ENCODE data around the gene IRF2BP2. TPM values are rescaled to one million over a fixed set of nuclear protein-coding genes. Genes with fewer than 3 reads are reported as not detected.
"Not testable (repeated sequence)": the region's sequence is repeated elsewhere in the genome, so short reads cannot be mapped to it uniquely, and the experiment has no call there.

IRF2BP2 gene
- total and polyA plus RNA-seq, 5 donors: 69.3 to 123 (median 107) TPM

- Histone ChIP-seq H3K4me3 (ENCODE audit: low read length) (no peak overlapping the region), H3K27ac (ENCODE audit: low read length) (no peak overlapping the region), H3K4me1 (ENCODE audit: control insufficient read depth, insufficient read depth, low read length) (no peaks in the 10 kb centered on the region), H3K9me3 (ENCODE audit: control insufficient read depth, low read length) (peaks cover 2% of the 10 kb centered on the region), H3K27me3 (ENCODE audit: control insufficient read depth, insufficient read depth) (no peaks in the 10 kb centered on the region)
- no peak for DNase-seq
- 98% methylated on average over 3 of the region's 3 CpGs for WGBS
- no peak for ATAC-seq
- intact Hi-C loops (cut with DNase I): no loop called here
Observed at GRCh38 chr1:234647245-234647644, 37.3 kb upstream of the IRF2BP2 start.

- ATAC-seq (no peak), DNase-seq (no peak)
- Histone ChIP-seq H3K27ac (ENCODE audit: low read length) (no peak overlapping the region), H3K27me3 (ENCODE audit: control insufficient read depth, insufficient read depth) (no peaks in the 10 kb centered on the region), H3K4me3 (ENCODE audit: low read length) (no peak overlapping the region), H3K9me3 (ENCODE audit: control insufficient read depth, low read length) (peaks cover 2% of the 10 kb centered on the region), H3K4me1 (ENCODE audit: control insufficient read depth, insufficient read depth, low read length) (no peaks in the 10 kb centered on the region)
- 84% methylated on average over 2 of the region's 2 CpGs for WGBS
- intact Hi-C loops (cut with DNase I): no loop called here
Observed at GRCh38 chr1:234645964-234646363, 36.0 kb upstream of the IRF2BP2 start.

- no peaks in the 10 kb centered on the region for H3K4me1 ChIP-seq (ENCODE audit: control insufficient read depth, insufficient read depth, low read length)
- no peak for DNase-seq
- ATAC-seq: peak in 1 of 2 donors; percentile 54
- H3K27ac ChIP-seq (ENCODE audit: low read length): no peak overlapping the region
- peaks cover 2% of the 10 kb centered on the region for H3K9me3 ChIP-seq (ENCODE audit: control insufficient read depth, low read length)
- intact Hi-C loops (cut with DNase I): no loop called here
- no peak overlapping the region for H3K4me3 ChIP-seq (ENCODE audit: low read length)
- 48% methylated on average over 1 of the region's 1 CpG for WGBS
- no peaks in the 10 kb centered on the region for H3K27me3 ChIP-seq (ENCODE audit: control insufficient read depth, insufficient read depth)
Observed at GRCh38 chr1:234645474-234645953, 35.5 kb upstream of the IRF2BP2 start.

GRCh38 chr1:234644928-234645327 lies 35.0 kb upstream of the IRF2BP2 start:
- no peak for ATAC-seq
- Histone ChIP-seq H3K27me3 (ENCODE audit: control insufficient read depth, insufficient read depth) (no peaks in the 10 kb centered on the region), H3K9me3 (ENCODE audit: control insufficient read depth, low read length) (peaks cover 2% of the 10 kb centered on the region), H3K4me3 (ENCODE audit: low read length) (no peak overlapping the region), H3K27ac (ENCODE audit: low read length) (no peak overlapping the region), H3K4me1 (ENCODE audit: control insufficient read depth, insufficient read depth, low read length) (no peaks in the 10 kb centered on the region)
- WGBS: 68% methylated on average over 3 of the region's 3 CpGs
- no peak for DNase-seq
- intact Hi-C loops (cut with DNase I): no loop called here

- intact Hi-C loops (cut with DNase I): no loop called here
- DNase-seq: no peak
- no peak overlapping the region for H3K27ac ChIP-seq (ENCODE audit: low read length)
- ATAC-seq: no peak
- no peak overlapping the region for H3K4me3 ChIP-seq (ENCODE audit: low read length)
- H3K9me3 ChIP-seq (ENCODE audit: control insufficient read depth, low read length): peaks cover 2% of the 10 kb centered on the region
- no peaks in the 10 kb centered on the region for H3K27me3 ChIP-seq (ENCODE audit: control insufficient read depth, insufficient read depth)
- H3K4me1 ChIP-seq (ENCODE audit: control insufficient read depth, insufficient read depth, low read length): no peaks in the 10 kb centered on the region
Observed at GRCh38 chr1:234643850-234644134, 33.8 kb upstream of the IRF2BP2 start.

- Histone ChIP-seq H3K27ac (ENCODE audit: low read length) (no peak overlapping the region), H3K9me3 (ENCODE audit: control insufficient read depth, low read length) (no peaks in the 10 kb centered on the region), H3K4me3 (ENCODE audit: low read length) (no peak overlapping the region), H3K27me3 (ENCODE audit: control insufficient read depth, insufficient read depth) (no peaks in the 10 kb centered on the region), H3K4me1 (ENCODE audit: control insufficient read depth, insufficient read depth, low read length) (no peaks in the 10 kb centered on the region)
- no peak for ATAC-seq
- intact Hi-C loops (cut with DNase I): no loop called here
- no peak for DNase-seq
- 77% methylated on average over 14 of the region's 14 CpGs for WGBS
Observed at GRCh38 chr1:234643111-234643849, 33.3 kb upstream of the IRF2BP2 start.

GRCh38 chr1:234642428-234642827 lies 32.5 kb upstream of the IRF2BP2 start:
- H3K9me3 ChIP-seq (ENCODE audit: control insufficient read depth, low read length): no peaks in the 10 kb centered on the region
- WGBS: 94% methylated on average over 2 of the region's 2 CpGs

DNA sequence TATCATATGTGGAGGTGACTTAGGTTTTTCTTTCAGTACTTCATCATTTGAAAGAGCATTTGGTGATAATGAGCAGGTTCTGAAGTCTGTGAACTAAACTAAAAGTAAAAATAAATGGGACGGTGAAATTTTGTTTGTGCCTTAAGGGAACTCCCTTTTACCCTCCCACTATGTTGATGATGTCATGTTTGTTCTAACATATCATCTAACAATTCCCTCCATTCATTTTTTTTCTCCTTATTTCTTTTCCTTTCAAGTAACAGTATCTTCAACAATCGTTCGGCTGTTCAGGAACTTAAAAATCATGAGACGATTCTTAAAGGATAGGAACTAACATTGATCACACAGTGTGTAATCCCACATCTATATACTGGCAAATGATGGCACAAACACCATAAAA lies 30.0 kb upstream of the IRF2BP2 start:
- intact Hi-C loops (cut with DNase I): loop anchor here in 1 of 4 donors (10.0 kb wide), 1 partner anchor 45 kb away; no protein-coding TSS in a partner anchor
- H3K27me3 ChIP-seq (ENCODE audit: control insufficient read depth, insufficient read depth): no peaks in the 10 kb centered on the region
- H3K4me1 ChIP-seq (ENCODE audit: control insufficient read depth, insufficient read depth, low read length): no peaks in the 10 kb centered on the region
- 67% methylated on average over 4 of the region's 4 CpGs for WGBS
- no peak for ATAC-seq
- no peaks in the 10 kb centered on the region for H3K9me3 ChIP-seq (ENCODE audit: control insufficient read depth, low read length)
- no peak overlapping the region for H3K4me3 ChIP-seq (ENCODE audit: low read length)
- no peak overlapping the region for H3K27ac ChIP-seq (ENCODE audit: low read length)
- DNase-seq: no peak

More at GRCh38 chr1:234642428-234642827, 32.5 kb upstream of the IRF2BP2 start:
- Histone ChIP-seq H3K27me3 (ENCODE audit: control insufficient read depth, insufficient read depth) (no peaks in the 10 kb centered on the region), H3K4me3 (ENCODE audit: low read length) (no peak overlapping the region), H3K27ac (ENCODE audit: low read length) (no peak overlapping the region), H3K4me1 (ENCODE audit: control insufficient read depth, insufficient read depth, low read length) (no peaks in the 10 kb centered on the region)
- DNase-seq (no peak), ATAC-seq (no peak)
- intact Hi-C loops (cut with DNase I): no loop called here

- no peak for DNase-seq
- H3K4me1 ChIP-seq (ENCODE audit: control insufficient read depth, insufficient read depth, low read length): no peaks in the 10 kb centered on the region
- ATAC-seq: no peak
- H3K27ac ChIP-seq (ENCODE audit: low read length): no peak overlapping the region
- WGBS: 90% methylated on average over 4 of the region's 4 CpGs
- intact Hi-C loops (cut with DNase I): loop anchor here in 1 of 4 donors (10.0 kb wide), 1 partner anchor 46 kb away; no protein-coding TSS in a partner anchor
- H3K27me3 ChIP-seq (ENCODE audit: control insufficient read depth, insufficient read depth): no peaks in the 10 kb centered on the region
- H3K9me3 ChIP-seq (ENCODE audit: control insufficient read depth, low read length): no peaks in the 10 kb centered on the region
- no peak overlapping the region for H3K4me3 ChIP-seq (ENCODE audit: low read length)
Observed at GRCh38 chr1:234638832-234639799, 29.1 kb upstream of the IRF2BP2 start.

GRCh38 chr1:234634922-234635321 lies 24.9 kb upstream of the IRF2BP2 start:
- H3K27ac ChIP-seq (ENCODE audit: low read length); H3K9me3 ChIP-seq (ENCODE audit: control insufficient read depth, low read length); DNase-seq; H3K27me3 ChIP-seq (ENCODE audit: control insufficient read depth, insufficient read depth); ATAC-seq; H3K4me3 ChIP-seq (ENCODE audit: low read length); H3K4me1 ChIP-seq (ENCODE audit: control insufficient read depth, insufficient read depth, low read length): not testable (repeated sequence)
- intact Hi-C loops (cut with DNase I): loop anchor here in 1 of 4 donors (10.0 kb wide), 1 partner anchor 50 kb away; no protein-coding TSS in a partner anchor
- 96% methylated on average over 9 of the region's 9 CpGs for WGBS

GRCh38 chr1:234634387-234634786 lies 24.4 kb upstream of the IRF2BP2 start:
- no peaks in the 10 kb centered on the region for H3K4me1 ChIP-seq (ENCODE audit: control insufficient read depth, insufficient read depth, low read length)
- H3K27me3 ChIP-seq (ENCODE audit: control insufficient read depth, insufficient read depth): no peaks in the 10 kb centered on the region
- DNase-seq (no peak), ATAC-seq (no peak)
- no peak overlapping the region for H3K27ac ChIP-seq (ENCODE audit: low read length)
- WGBS: 95% methylated on average over 7 of the region's 7 CpGs
- intact Hi-C loops (cut with DNase I): loop anchor here in 1 of 4 donors (10.0 kb wide), 1 partner anchor 50 kb away; no protein-coding TSS in a partner anchor
- H3K9me3 ChIP-seq (ENCODE audit: control insufficient read depth, low read length): no peaks in the 10 kb centered on the region
- H3K4me3 ChIP-seq (ENCODE audit: low read length): no peak overlapping the region
